NB4 (cell line): ENCODE results near the gene CHCHD3.

Experiments used
- MYC ChIP-seq: IDR thresholded peaks from 2 replicates; pipeline ENCODE4 v1.6.1; 2011; ENCODE audit warnings: low read depth, low read length
- POLR2A ChIP-seq: IDR thresholded peaks from 2 replicates; pipeline ENCODE4 v1.6.1; 2011; ENCODE audit warnings: mild to moderate bottlenecking; ENCODE audit not compliant: insufficient read length; ENCODE audit errors: extremely low read depth
- TF ChIP-seq, protein P1 (sequence below): IDR thresholded peaks from one replicate; pipeline ENCODE4 v1.5.1; 2012; ENCODE audit warnings: low read depth, low read length

DNA sequence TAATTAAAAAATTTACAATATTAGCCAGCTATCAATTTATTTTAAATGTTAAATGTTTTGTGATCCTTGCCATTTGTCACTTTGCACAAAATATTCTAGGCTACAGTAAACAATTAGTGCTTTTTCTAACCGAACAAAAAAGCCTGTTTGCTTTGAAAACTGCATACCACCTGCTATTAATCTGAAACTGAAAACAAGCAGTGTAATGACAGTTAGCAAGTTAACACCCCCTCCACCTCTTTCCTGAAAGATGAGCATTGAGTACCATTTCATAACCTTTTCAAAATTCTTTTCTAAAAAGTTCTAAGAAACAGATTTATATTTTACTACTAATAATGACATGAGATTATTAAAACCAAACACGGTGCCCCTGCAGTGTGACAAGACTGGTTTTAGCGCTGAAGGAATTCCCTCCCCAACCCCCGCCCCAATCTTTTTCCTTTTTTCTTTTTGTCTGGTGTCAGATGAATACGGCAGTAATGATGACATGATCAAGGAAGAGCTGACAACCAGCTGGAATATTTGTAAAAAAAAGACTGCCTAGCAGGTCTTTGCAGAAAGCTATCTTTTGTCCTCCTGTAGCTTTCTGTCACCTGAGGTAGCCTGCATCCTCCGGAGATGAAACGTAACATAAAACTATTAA is 175.6 kb downstream of the CHCHD3 start:
- TF ChIP-seq, protein P1, sequence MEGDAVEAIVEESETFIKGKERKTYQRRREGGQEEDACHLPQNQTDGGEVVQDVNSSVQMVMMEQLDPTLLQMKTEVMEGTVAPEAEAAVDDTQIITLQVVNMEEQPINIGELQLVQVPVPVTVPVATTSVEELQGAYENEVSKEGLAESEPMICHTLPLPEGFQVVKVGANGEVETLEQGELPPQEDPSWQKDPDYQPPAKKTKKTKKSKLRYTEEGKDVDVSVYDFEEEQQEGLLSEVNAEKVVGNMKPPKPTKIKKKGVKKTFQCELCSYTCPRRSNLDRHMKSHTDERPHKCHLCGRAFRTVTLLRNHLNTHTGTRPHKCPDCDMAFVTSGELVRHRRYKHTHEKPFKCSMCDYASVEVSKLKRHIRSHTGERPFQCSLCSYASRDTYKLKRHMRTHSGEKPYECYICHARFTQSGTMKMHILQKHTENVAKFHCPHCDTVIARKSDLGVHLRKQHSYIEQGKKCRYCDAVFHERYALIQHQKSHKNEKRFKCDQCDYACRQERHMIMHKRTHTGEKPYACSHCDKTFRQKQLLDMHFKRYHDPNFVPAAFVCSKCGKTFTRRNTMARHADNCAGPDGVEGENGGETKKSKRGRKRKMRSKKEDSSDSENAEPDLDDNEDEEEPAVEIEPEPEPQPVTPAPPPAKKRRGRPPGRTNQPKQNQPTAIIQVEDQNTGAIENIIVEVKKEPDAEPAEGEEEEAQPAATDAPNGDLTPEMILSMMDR = no peak
- TF ChIP-seq POLR2A = no peak
- TF ChIP-seq MYC = no peak
